Endothelial cell of umbilical vein (primary cell): Measurements from ENCODE around the gene CRYGN. TPM values are rescaled to one million over a fixed set of nuclear protein-coding genes. Genes with fewer than 3 reads are reported as not detected.

Experiments
- BruUV-seq: library from RNA; stranded (reverse); fragments of 400-500 nt; replicated peaks from 2 replicates; lab custom pipeline; 2021; lab: Mats Ljungman, UMichigan
- CTCF ChIA-PET: fragments of 300-600, 350-600 bp; sonication (Branson Sonifier 250); formaldehyde crosslinking; loops from one replicate; lab custom pipeline; 2021; ENCODE audit warnings: antibody characterized with exemption, inconsistent platforms; lab: Charles Lee
- POLR2A ChIA-PET: fragments of 300-600, 350-600 bp; sonication (Branson Sonifier 250); formaldehyde crosslinking; loops from one replicate; lab custom pipeline; 2021; ENCODE audit warnings: antibody characterized with exemption, inconsistent platforms; lab: Charles Lee
- DNase-seq: peaks from one replicate; pipeline ENCODE4 v3.0.0-alpha.2; 2011; ENCODE audit warnings: low read depth, low spot score
- FAIRE-seq: peaks from 2 replicates; lab custom pipeline; 2011; peaks lifted over from hg19 to GRCh38; lab: Jason Lieb, UNC
- H2AFZ ChIP-seq: 2 replicates; pipeline ENCODE4 v1.6.0; 2012; ENCODE audit warnings: low read depth, low read length, control low read depth, inconsistent platforms
- H3K27ac ChIP-seq: 2 replicates; pipeline ENCODE4 v1.5.1; 2011; ENCODE audit warnings: low read depth, mild to moderate bottlenecking, control low read depth, low read length, moderate library complexity; ENCODE audit not compliant: insufficient read depth
- H3K27me3 ChIP-seq, 2 experiments: 2 replicates each; pipeline versions ENCODE4 v1.6.0 to v1.6.1; 2011; ENCODE audit warnings: low read length in 2 of 2, mixed read lengths in 1 of 2; ENCODE audit not compliant: control insufficient read depth in 2 of 2, insufficient read depth in 2 of 2
- H3K36me3 ChIP-seq, 2 experiments: 2 replicates in 1 of 2; 3 replicates in 1 of 2; pipeline ENCODE4 v1.5.1; 2011; ENCODE audit warnings: low read length in 2 of 2, mild to moderate bottlenecking in 1 of 2, moderate library complexity in 1 of 2; ENCODE audit not compliant: control insufficient read depth in 2 of 2, insufficient read depth in 2 of 2; ENCODE audit errors: extremely low read depth in 1 of 2
- H3K4me1 ChIP-seq: 3 replicates; pipeline ENCODE4 v1.5.1; 2011; ENCODE audit warnings: mild to moderate bottlenecking, low read length; ENCODE audit not compliant: control insufficient read depth, insufficient read depth; ENCODE audit errors: extremely low read depth
- H3K4me2 ChIP-seq: 2 replicates; pipeline ENCODE4 v1.6.1; 2011; ENCODE audit warnings: low read length, control low read depth, mixed read lengths; ENCODE audit not compliant: insufficient read depth
- H3K4me3 ChIP-seq, 3 experiments: fragments of 200-600 bp in 1 of 3; sonication (generic), shearing (Covaris generic) in 1 of 3; replicated peaks in 1 of 3; 2 replicates each; pipeline ENCODE4 v1.5.1; 2011 to 2016; ENCODE audit warnings: control low read depth in 3 of 3, low read length in 3 of 3, mild to moderate bottlenecking in 2 of 3, inconsistent platforms in 1 of 3, low read depth in 1 of 3, moderate library complexity in 1 of 3; ENCODE audit not compliant: insufficient read depth in 1 of 3
- H3K79me2 ChIP-seq: 2 replicates; pipeline ENCODE4 v1.6.0; 2012; ENCODE audit warnings: low read length, inconsistent platforms; ENCODE audit not compliant: control insufficient read depth, insufficient read depth
- H3K9ac ChIP-seq: replicated peaks from 2 replicates; pipeline ENCODE3; 2011; ENCODE audit warnings: low read length, control low read depth; ENCODE audit not compliant: insufficient read depth; ENCODE audit errors: extremely low read depth
- H3K9me1 ChIP-seq: replicated peaks from 3 replicates; pipeline ENCODE4 v1.6.0; 2011; ENCODE audit warnings: mild to moderate bottlenecking, low read length; ENCODE audit not compliant: control insufficient read depth, insufficient read depth; ENCODE audit errors: extremely low read depth
- H3K9me3 ChIP-seq: replicated peaks from 2 replicates; pipeline ENCODE4 v1.5.1; 2012; ENCODE audit warnings: low read length, inconsistent platforms; ENCODE audit not compliant: control insufficient read depth, insufficient read depth
- H4K20me1 ChIP-seq: replicated peaks from 2 replicates; pipeline ENCODE3; 2011; ENCODE audit warnings: mild to moderate bottlenecking, low read length; ENCODE audit not compliant: control insufficient read depth, insufficient read depth; ENCODE audit errors: extremely low read depth
- CTCF ChIP-seq, 2 donors: IDR thresholded peaks; 1 replicate in 1 of 2; 2 replicates in 1 of 2; pipeline ENCODE4 v1.5.1; 2011; ENCODE audit warnings: low read length in 2 of 2, mild to moderate bottlenecking in 2 of 2, moderate library complexity in 2 of 2, control low read depth in 1 of 2, inconsistent platforms in 1 of 2, low read depth in 1 of 2; ENCODE audit not compliant: insufficient read depth in 1 of 2; ENCODE audit errors: extremely low read depth in 1 of 2
- EZH2 ChIP-seq: IDR thresholded peaks from 2 replicates; pipeline ENCODE4 v1.6.1; 2012; ENCODE audit warnings: borderline replicate concordance, low read depth, mild to moderate bottlenecking, moderate library complexity, low read length, inconsistent platforms; ENCODE audit not compliant: severe bottlenecking
- GATA2 ChIP-seq: IDR thresholded peaks from 2 replicates; pipeline ENCODE4 v1.7.0; 2011; ENCODE audit warnings: low read depth, mild to moderate bottlenecking, moderate library complexity, mixed read lengths, low read length; ENCODE audit not compliant: insufficient read length, insufficient read depth
- JUN ChIP-seq: IDR thresholded peaks from 2 replicates; pipeline ENCODE4 v1.6.1; 2011; ENCODE audit warnings: borderline replicate concordance, low read depth; ENCODE audit not compliant: insufficient read length, insufficient read depth
- MAX ChIP-seq: IDR thresholded peaks from 2 replicates; pipeline ENCODE4 v1.6.1; 2011; ENCODE audit not compliant: insufficient read depth, insufficient read length
- MYC ChIP-seq: IDR thresholded peaks from one replicate; pipeline ENCODE4 v1.6.1; 2011; ENCODE audit warnings: mild to moderate bottlenecking, low read depth, low read length
- POLR2A ChIP-seq: IDR thresholded peaks from 2 replicates; pipeline ENCODE4 v1.6.1; 2012; ENCODE audit warnings: low read depth, mild to moderate bottlenecking, control low read depth, low read length
- POLR2AphosphoS5 ChIP-seq: IDR thresholded peaks from 2 replicates; pipeline ENCODE4 v1.6.1; 2012; ENCODE audit warnings: low read depth, mild to moderate bottlenecking, control low read depth, low read length, moderate library complexity; ENCODE audit not compliant: insufficient read depth
- dilution Hi-C: fragments of 300-500 bp; cut with MboI; formaldehyde crosslinking; loops from one replicate; pipeline ENCODE4 v1.15.0; 2019; ENCODE audit warnings: low sequenced_read_pairs; ENCODE audit not compliant: extremely low pct_ligation_motif_present
- intact Hi-C: fragments of 100-400 bp; cut with micrococcal nuclease; formaldehyde crosslinking; loops from one replicate; pipeline ENCODE4 v1.10.0; 2022
- polyA plus RNA-seq, 4 experiments: library from polyadenylated mRNA; depleted of rRNA in 3 of 4; stranded (reverse) in 3 of 4; unstranded in 1 of 4; fragments of >200 nt; gene quantifications; 2 replicates each; pipeline versions ENCODE4 v1.2.1 to v1.2.3, GENCODE V29; 2011 to 2012; ENCODE audit warnings: missing spikeins in 1 of 4
- total RNA-seq: library from RNA; stranded (reverse); gene quantifications from 2 replicates; pipeline ENCODE4 v1.2.3, GENCODE V29; 2021

The CRYGN gene
- total and polyA plus RNA-seq, 2 donors (not counting 3 experiments of a cell fraction or from before 2014, with no cell fraction given) = not detected

- Histone ChIP-seq H3K4me3 (no peak overlapping the region), H3K4me1 (no peaks in the 10 kb centered on the region), H3K36me3 (no peaks in the 10 kb centered on the region), H3K27me3 (peaks cover 38 to 43% of the 10 kb centered on the region in 2 experiments), H3K9ac (no peak overlapping the region), H3K4me2 (no peak overlapping the region), H2AFZ (no peak overlapping the region), H3K9me1 (no peaks in the 10 kb centered on the region), H4K20me1 (no peaks in the 10 kb centered on the region), H3K9me3 (no peaks in the 10 kb centered on the region), H3K27ac (no peak overlapping the region), H3K79me2 (no peaks in the 10 kb centered on the region)
- BruUV-seq = no TSS peak
- intact Hi-C loops = no loop called here
- POLR2A ChIA-PET = no interaction called here
- dilution Hi-C loops = no loop called here
- CTCF ChIA-PET = interaction anchor here (1.0 to 1.1 kb wide), 2 partner anchors 10 kb away, joined by 3 to 5 read pairs; no protein-coding TSS in a partner anchor
- DNase-seq (no peak), FAIRE-seq (no peak)
- TF ChIP-seq MYC = no peak
- no peak for TF ChIP-seq GATA2
- TF ChIP-seq MAX = no peak
- no peak for TF ChIP-seq POLR2A
- no peak for TF ChIP-seq CTCF (IDR thresholded peaks at IDR 0.05; ENCODE audit: extremely low read depth in 1 of 2, insufficient read depth in 1 of 2, low read depth in 1 of 2, low read length in 2 of 2)
- TF ChIP-seq EZH2 = no peak
- no peak for TF ChIP-seq JUN
- TF ChIP-seq POLR2AphosphoS5 = no peak
Measured at GRCh38 chr7:151415375-151416105, 24.4 kb downstream of the CRYGN start.
